Natural killer cell (primary cell): ENCODE results near the gene PC. TPM values are rescaled to one million over a fixed set of nuclear protein-coding genes. Genes with fewer than 3 reads are reported as not detected.

Experiments used
- ATAC-seq, 3 donors: fragments of 150-1000 bp in 2 of 3; fragments of 200-7000 bp in 1 of 3; cut with Tn5 transposase; 1 replicate in 1 of 3; 2 replicates in 2 of 3; pipeline ENCODE4 v1.10.0; 2021; ENCODE audit warnings: mild to moderate bottlenecking in 2 of 3, moderate library complexity in 2 of 3
- DNase-seq, 2 donors: peaks; one replicate each; pipeline versions ENCODE4 v3.0.0 to v3.0.0-alpha.2; 2013 to 2021; ENCODE audit warnings: mixed read lengths in 1 of 2
- H3K27ac ChIP-seq: one replicate; pipeline ENCODE4 v1.5.1; 2013; ENCODE audit warnings: mild to moderate bottlenecking, low read length
- H3K27me3 ChIP-seq: one replicate; pipeline ENCODE4 v1.6.1; 2013; ENCODE audit warnings: low read length; ENCODE audit not compliant: control insufficient read depth, insufficient read depth
- H3K36me3 ChIP-seq: one replicate; pipeline ENCODE4 v1.6.1; 2013; ENCODE audit warnings: low read length; ENCODE audit not compliant: control insufficient read depth, insufficient read depth
- H3K4me1 ChIP-seq: one replicate; pipeline ENCODE4 v1.6.1; 2013; ENCODE audit warnings: low read length; ENCODE audit not compliant: control insufficient read depth, insufficient read depth
- H3K4me3 ChIP-seq: one replicate; pipeline ENCODE4 v1.5.1; 2013; ENCODE audit warnings: low read length
- H3K9me3 ChIP-seq: one replicate; pipeline ENCODE4 v1.6.1; 2013; ENCODE audit warnings: low read length; ENCODE audit not compliant: control insufficient read depth, insufficient read depth
- H3K27ac Mint-ChIP-seq, 2 donors: one replicate each; pipeline ENCODE4 v1.8.0; 2022; ENCODE audit warnings: mild to moderate bottlenecking in 2 of 2, mixed read lengths in 2 of 2, moderate library complexity in 1 of 2
- H3K27me3 Mint-ChIP-seq, 2 donors: one replicate each; pipeline ENCODE4 v1.8.0; 2022; ENCODE audit warnings: low read depth in 2 of 2, mixed read lengths in 2 of 2
- H3K36me3 Mint-ChIP-seq: one replicate; pipeline ENCODE4 v1.8.0; 2022; ENCODE audit warnings: mixed read lengths
- H3K4me1 Mint-ChIP-seq, 2 donors: one replicate each; pipeline ENCODE4 v1.8.0; 2022; ENCODE audit warnings: mixed read lengths in 2 of 2
- H3K4me3 Mint-ChIP-seq: one replicate; pipeline ENCODE4 v1.8.0; 2022; ENCODE audit warnings: mild to moderate bottlenecking, moderate library complexity, mixed read lengths
- H3K9me3 Mint-ChIP-seq, 2 donors: one replicate each; pipeline ENCODE4 v1.8.0; 2022; ENCODE audit warnings: mixed read lengths in 2 of 2
- WGBS: methylation state at CpG from one replicate; pipeline ENCODE4 v1.1.7; 2013; ENCODE audit warnings: missing lambda C conversion rate; ENCODE audit not compliant: insufficient coverage; 5-methylcytosine and 5-hydroxymethylcytosine counted together
- intact Hi-C: fragments of 100-400 bp; cut with micrococcal nuclease; formaldehyde crosslinking; loops from one replicate; pipeline ENCODE4 v1.14.2; 2022
- total RNA-seq, 4 donors: library from RNA; stranded (reverse); fragments of 120-200 nt in 1 of 4; gene quantifications; one replicate each; pipeline versions ENCODE4 v1.2.3 to v1.2.4, GENCODE V29; 2013 to 2022
- TF ChIP-seq, protein P1 (sequence below): fragments of 200-600 bp; IDR thresholded peaks from one replicate; pipeline ENCODE4 v1.8.0; 2022; ENCODE audit warnings: antibody characterized with exemption

PC gene
- total RNA-seq, 3 donors from 2014 or later (not counting 1 experiment from before 2014, with no cell fraction given): 4.1 to 5.9 (median 4.6) TPM

DNA sequence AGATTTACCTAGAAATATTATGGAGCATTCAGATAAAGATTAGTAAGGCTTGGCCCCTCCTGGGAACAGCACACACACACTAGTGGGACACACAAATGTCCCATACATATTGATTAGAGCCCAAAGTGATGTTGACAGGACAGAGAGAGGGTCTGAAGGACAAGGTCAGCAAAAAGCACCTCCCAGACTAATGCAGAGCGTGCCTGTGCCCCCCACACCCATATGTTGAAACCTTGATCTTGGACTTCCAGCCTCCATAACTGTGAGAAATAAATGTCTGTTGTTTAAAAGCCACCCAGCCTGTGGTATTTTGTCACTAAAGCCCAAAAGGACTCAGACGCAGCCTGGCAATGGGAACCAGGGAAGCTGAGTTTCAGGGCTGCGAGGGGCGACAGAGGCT, 73.7 kb downstream of the PC start:
- H3K4me1 Mint-ChIP-seq: peaks cover 0 to 11% of the 10 kb centered on the region in 2 donors
- no peak overlapping the region for H3K4me3 ChIP-seq
- no peaks in the 10 kb centered on the region for H3K9me3 ChIP-seq
- TF ChIP-seq, protein P1, sequence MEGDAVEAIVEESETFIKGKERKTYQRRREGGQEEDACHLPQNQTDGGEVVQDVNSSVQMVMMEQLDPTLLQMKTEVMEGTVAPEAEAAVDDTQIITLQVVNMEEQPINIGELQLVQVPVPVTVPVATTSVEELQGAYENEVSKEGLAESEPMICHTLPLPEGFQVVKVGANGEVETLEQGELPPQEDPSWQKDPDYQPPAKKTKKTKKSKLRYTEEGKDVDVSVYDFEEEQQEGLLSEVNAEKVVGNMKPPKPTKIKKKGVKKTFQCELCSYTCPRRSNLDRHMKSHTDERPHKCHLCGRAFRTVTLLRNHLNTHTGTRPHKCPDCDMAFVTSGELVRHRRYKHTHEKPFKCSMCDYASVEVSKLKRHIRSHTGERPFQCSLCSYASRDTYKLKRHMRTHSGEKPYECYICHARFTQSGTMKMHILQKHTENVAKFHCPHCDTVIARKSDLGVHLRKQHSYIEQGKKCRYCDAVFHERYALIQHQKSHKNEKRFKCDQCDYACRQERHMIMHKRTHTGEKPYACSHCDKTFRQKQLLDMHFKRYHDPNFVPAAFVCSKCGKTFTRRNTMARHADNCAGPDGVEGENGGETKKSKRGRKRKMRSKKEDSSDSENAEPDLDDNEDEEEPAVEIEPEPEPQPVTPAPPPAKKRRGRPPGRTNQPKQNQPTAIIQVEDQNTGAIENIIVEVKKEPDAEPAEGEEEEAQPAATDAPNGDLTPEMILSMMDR: no peak
- DNase-seq: no peak
- no peaks in the 10 kb centered on the region for H3K27me3 ChIP-seq
- H3K27me3 Mint-ChIP-seq: peaks cover 0 to 3% of the 10 kb centered on the region in 2 donors
- H3K27ac ChIP-seq: no peak overlapping the region
- no peaks in the 10 kb centered on the region for H3K36me3 Mint-ChIP-seq
- ATAC-seq: no peak
- H3K27ac Mint-ChIP-seq: no peak overlapping the region
- WGBS: 94% methylated on average over 4 of the region's 4 CpGs
- H3K4me1 ChIP-seq: peaks cover 7% of the 10 kb centered on the region
- H3K4me3 Mint-ChIP-seq: no peak overlapping the region
- intact Hi-C loops: no loop called here
- no peaks in the 10 kb centered on the region for H3K9me3 Mint-ChIP-seq
- no peaks in the 10 kb centered on the region for H3K36me3 ChIP-seq

DNA sequence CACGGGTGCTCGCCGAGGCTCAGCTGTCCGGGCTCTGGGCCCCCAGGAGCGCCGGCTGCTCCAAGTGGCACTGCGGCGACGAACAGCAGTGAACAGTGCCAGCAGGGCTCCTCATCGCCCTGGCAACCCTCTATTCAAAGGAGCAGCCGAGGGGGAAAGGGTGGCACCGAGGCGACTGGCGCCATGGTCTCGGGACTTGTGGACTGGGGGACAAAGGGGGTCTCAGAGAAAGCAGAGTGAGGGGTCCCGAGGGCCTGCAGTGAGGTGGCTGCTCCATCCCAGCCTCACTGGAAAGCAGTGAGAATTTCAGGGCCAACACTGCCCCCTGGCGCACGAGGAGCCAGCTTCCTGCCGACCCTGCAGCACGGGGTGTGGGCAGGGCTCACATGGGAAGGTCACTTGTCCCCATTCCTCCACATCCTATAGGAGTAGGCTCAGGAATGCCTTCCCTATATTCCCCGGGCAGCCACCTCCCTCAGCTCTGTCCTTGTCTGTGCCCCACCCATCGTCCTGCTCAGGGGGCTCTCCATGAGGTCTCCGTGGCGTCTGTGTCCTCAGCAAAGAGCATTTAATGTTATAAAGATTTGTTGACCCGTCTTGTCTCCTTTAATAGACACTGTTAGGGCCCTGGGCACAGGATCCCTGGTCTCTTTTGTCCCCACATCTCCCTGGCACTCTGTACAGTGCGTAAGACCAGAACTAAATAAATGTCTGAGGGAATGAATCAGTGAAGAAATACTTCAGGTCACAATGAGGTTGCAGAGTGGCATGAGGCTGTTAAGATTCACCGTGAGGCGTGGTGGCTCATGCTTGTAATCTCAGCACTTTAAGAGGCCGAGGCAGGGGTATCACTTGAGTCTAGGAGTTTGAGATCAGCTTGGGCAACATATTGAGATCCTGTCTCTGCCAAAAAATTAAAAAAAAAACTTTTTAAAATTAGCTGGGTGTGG, 74.9 kb downstream of the PC start:
- H3K27me3 ChIP-seq: no peaks in the 10 kb centered on the region
- peak; percentile 44 to 68 for DNase-seq
- peaks cover 7% of the 10 kb centered on the region for H3K4me1 ChIP-seq
- TF ChIP-seq, protein P1: peak; percentile 53
- no peaks in the 10 kb centered on the region for H3K36me3 Mint-ChIP-seq
- intact Hi-C loops: loop anchor here (1.0 kb wide), 1 partner anchor 189 kb away; no protein-coding TSS in a partner anchor
- H3K27ac Mint-ChIP-seq: no peak overlapping the region
- H3K9me3 ChIP-seq: no peaks in the 10 kb centered on the region
- H3K27ac ChIP-seq: no peak overlapping the region
- H3K4me1 Mint-ChIP-seq: peaks cover 0 to 11% of the 10 kb centered on the region in 2 donors
- peak in 2 of 3 donors; percentile 34 to 64 for ATAC-seq
- H3K9me3 Mint-ChIP-seq: no peaks in the 10 kb centered on the region
- H3K27me3 Mint-ChIP-seq: peaks cover 0 to 2% of the 10 kb centered on the region in 2 donors
- H3K4me3 Mint-ChIP-seq: no peak overlapping the region
- H3K36me3 ChIP-seq: no peaks in the 10 kb centered on the region
- WGBS: 63% methylated on average over 29 of the region's 29 CpGs
- H3K4me3 ChIP-seq: no peak overlapping the region

DNA sequence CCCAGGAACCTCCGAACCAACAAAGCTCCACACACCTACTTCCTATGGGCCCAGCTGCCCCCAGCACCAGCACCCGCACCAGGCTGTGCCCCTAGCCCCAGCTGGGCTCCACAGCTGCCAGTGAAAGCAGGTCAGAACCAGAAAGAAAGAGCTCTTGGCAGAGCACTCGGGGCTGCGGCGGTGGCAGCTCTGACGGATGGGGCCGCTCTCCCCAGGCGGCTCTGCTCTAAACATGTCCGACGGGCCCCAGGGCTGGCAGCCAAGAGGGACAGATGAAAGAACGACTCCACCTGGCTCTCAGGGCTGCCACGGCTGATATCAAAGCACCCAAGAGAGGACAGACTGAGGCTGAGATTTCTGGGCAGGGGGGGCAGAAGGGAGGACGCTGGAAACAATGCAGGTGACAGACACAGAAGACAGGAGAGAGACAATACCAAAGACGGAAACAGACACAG, 75.6 kb downstream of the PC start:
- no peaks in the 10 kb centered on the region for H3K27me3 ChIP-seq
- Mint-ChIP-seq H3K36me3 (no peaks in the 10 kb centered on the region), H3K27me3 (no peaks in the 10 kb centered on the region), H3K4me1 (peaks cover 0 to 11% of the 10 kb centered on the region in 2 donors), H3K4me3 (no peak overlapping the region), H3K9me3 (no peaks in the 10 kb centered on the region), H3K27ac (no peak overlapping the region)
- peaks cover 7% of the 10 kb centered on the region for H3K4me1 ChIP-seq
- H3K4me3 ChIP-seq: no peak overlapping the region
- intact Hi-C loops: loop anchor here (1.0 kb wide), 1 partner anchor 188 kb away; no protein-coding TSS in a partner anchor
- H3K27ac ChIP-seq: no peak overlapping the region
- TF ChIP-seq, protein P1: no peak
- no peaks in the 10 kb centered on the region for H3K36me3 ChIP-seq
- no peak for ATAC-seq
- 89% methylated on average over 14 of the region's 14 CpGs for WGBS
- no peak for DNase-seq
- no peaks in the 10 kb centered on the region for H3K9me3 ChIP-seq
